ENCODE data around the gene SLC4A2. TPM values are rescaled to one million over a fixed set of nuclear protein-coding genes. Genes with fewer than 3 reads are reported as not detected.
A peak's percentile ranks its signal among the peaks of the same experiment; 100 is the strongest.

The SLC4A2 gene
- total RNA-seq, 4 donors from 2014 or later: 39.8 to 53.7 (median 45.0) TPM

- peak overlapping the region in 2 of 4 donors; percentile 95 to 96 for H3K27ac ChIP-seq
- peaks cover 24 to 57% (median 35%) of the 10 kb centered on the region in 3 donors for H3K36me3 ChIP-seq
- H3K4me1 ChIP-seq: peaks cover 21 to 46% (median 22%) of the 10 kb centered on the region in 3 donors
- TF ChIP-seq POLR2A (IDR thresholded peaks at IDR 0.05) (no peak), CTCF (IDR thresholded peaks at IDR 0.05) (no peak)
- H3K4me3 ChIP-seq: peak overlapping the region in 2 of 4 donors; percentile 63 to 68
- intact Hi-C loops (cut with DNase I): no loop called here
- WGBS, 2 donors: 33 to 48% methylated on average over 1 to 6 of the region's 12 CpGs
- DNase-seq: no peak
- H3K9me3 ChIP-seq: no peaks in the 10 kb centered on the region
- no peaks in the 10 kb centered on the region for H3K27me3 ChIP-seq
Observed at GRCh38 chr7:151117565-151117964, 58.2 kb downstream of the SLC4A2 start.

GRCh38 chr7:151118108-151119054, 59.0 kb downstream of the SLC4A2 start:
- WGBS, 2 donors: 93 to 96% methylated on average over 25 to 26 of the region's 38 CpGs
- peaks cover 17 to 40% (median 17%) of the 10 kb centered on the region in 3 donors for H3K4me1 ChIP-seq
- H3K27ac ChIP-seq: no peak overlapping the region
- H3K27me3 ChIP-seq: no peaks in the 10 kb centered on the region
- peaks cover 30 to 65% (median 43%) of the 10 kb centered on the region in 3 donors for H3K36me3 ChIP-seq
- DNase-seq: no peak
- intact Hi-C loops (cut with DNase I): no loop called here
- H3K4me3 ChIP-seq: no peak overlapping the region
- no peak for TF ChIP-seq POLR2A (IDR thresholded peaks at IDR 0.05)
- no peak for TF ChIP-seq CTCF (IDR thresholded peaks at IDR 0.05)
- H3K9me3 ChIP-seq: no peaks in the 10 kb centered on the region

- H3K27ac ChIP-seq: no peak overlapping the region
- H3K27me3 ChIP-seq: no peaks in the 10 kb centered on the region
- H3K36me3 ChIP-seq: peaks cover 30 to 72% (median 45%) of the 10 kb centered on the region in 3 donors
- no peak for TF ChIP-seq POLR2A (IDR thresholded peaks at IDR 0.05)
- TF ChIP-seq CTCF (IDR thresholded peaks at IDR 0.05): no peak
- intact Hi-C loops (cut with DNase I): no loop called here
- no peaks in the 10 kb centered on the region for H3K9me3 ChIP-seq
- 93 to 97% methylated on average over 5 to 9 of the region's 13 CpGs for WGBS, 2 donors
- peaks cover 11 to 40% (median 11%) of the 10 kb centered on the region in 3 donors for H3K4me1 ChIP-seq
- DNase-seq: no peak
- H3K4me3 ChIP-seq: no peak overlapping the region
Observed at GRCh38 chr7:151119055-151119415, 59.6 kb downstream of the SLC4A2 start.

- Histone ChIP-seq H3K36me3 (peaks cover 30 to 81% (median 53%) of the 10 kb centered on the region in 3 donors), H3K4me3 (no peak overlapping the region), H3K27ac (no peak overlapping the region), H3K9me3 (no peaks in the 10 kb centered on the region), H3K27me3 (no peaks in the 10 kb centered on the region), H3K4me1 (peaks cover 7 to 44% (median 14%) of the 10 kb centered on the region in 3 donors)
- WGBS, 2 donors: 67 to 92% methylated on average over 2 to 13 of the region's 27 CpGs
- intact Hi-C loops (cut with DNase I): loop anchor here (5.0 kb wide), 1 partner anchor 52 kb away; no protein-coding TSS in a partner anchor
- TF ChIP-seq POLR2A (IDR thresholded peaks at IDR 0.05) (no peak), CTCF (IDR thresholded peaks at IDR 0.05) (no peak)
- DNase-seq: no peak
Observed at GRCh38 chr7:151119902-151120301, 60.5 kb downstream of the SLC4A2 start.

GRCh38 chr7:151120896-151121295, 61.5 kb downstream of the SLC4A2 start:
- Histone ChIP-seq H3K4me3 (no peak overlapping the region), H3K27ac (no peak overlapping the region), H3K36me3 (peaks cover 30 to 87% (median 53%) of the 10 kb centered on the region in 3 donors), H3K9me3 (no peaks in the 10 kb centered on the region), H3K27me3 (no peaks in the 10 kb centered on the region), H3K4me1 (peaks cover 17 to 48% (median 24%) of the 10 kb centered on the region in 3 donors)
- no peak for TF ChIP-seq POLR2A (IDR thresholded peaks at IDR 0.05)
- TF ChIP-seq CTCF (IDR thresholded peaks at IDR 0.05): no peak
- intact Hi-C loops (cut with DNase I): loop anchor here (5.0 kb wide), 1 partner anchor 51 kb away; no protein-coding TSS in a partner anchor
- 83 to 100% methylated on average over 1 to 12 of the region's 22 CpGs for WGBS, 2 donors
- DNase-seq: no peak
